Kidney glomerular epithelial cell (primary cell): ENCODE measurements around the gene RNASEH2C.
"Not testable (repeated sequence)": the region's sequence is repeated elsewhere in the genome, so short reads cannot be mapped to it uniquely, and the experiment has no call there.

Experiments used
- DNase-seq: peaks from one replicate; lab custom pipeline; 2025; lab: John Stamatoyannopoulos, UW

RNASEH2C gene

GRCh38 chr11:65720211-65720934 lies at the start of gene RNASEH2C:
Gene RNASEH2C (minus strand): TSS chr11:65720798. CDS start chr11:65720758, 40 bp downstream.
- DNase-seq, result peak; percentile 64

DNA sequence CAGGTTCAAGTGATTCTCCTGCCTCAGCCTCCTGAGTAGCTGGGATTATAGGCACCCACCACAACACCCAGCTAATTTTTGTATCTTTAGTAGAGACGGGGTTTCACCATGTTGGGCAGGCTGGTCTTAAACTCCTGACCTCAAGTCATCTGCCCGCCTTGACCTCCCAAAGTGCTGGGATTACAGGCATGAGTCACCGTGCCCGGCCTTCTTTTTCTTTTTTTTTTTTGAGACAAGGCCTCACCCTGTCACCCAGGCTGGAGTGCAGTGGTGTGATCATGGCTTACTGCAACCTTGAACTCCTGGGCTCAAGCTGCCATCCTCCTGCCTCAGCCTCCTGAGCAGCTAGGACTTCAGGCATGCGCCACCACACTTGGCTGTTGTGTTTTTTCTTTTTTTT lies 47.2 kb upstream of the RNASEH2C start:
- not testable (repeated sequence) for DNase-seq

DNA sequence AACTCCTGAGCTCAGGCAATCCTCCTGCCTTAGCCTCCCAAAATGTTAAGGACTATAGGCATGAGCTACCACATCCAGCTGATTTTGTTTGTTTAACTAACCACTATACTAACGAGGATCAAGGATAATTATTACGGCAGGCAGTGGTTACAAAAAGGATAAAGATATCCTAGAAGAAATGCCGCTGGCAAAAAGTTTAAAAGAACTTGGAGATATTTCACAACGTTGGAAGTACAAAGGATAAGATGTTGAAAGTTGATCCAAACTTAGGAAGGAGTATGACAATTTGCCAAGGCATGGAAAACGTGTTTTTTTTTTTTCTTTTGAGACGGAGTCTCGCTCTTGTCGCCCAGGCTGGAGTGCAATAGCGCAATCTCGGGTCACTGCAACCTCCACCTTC lies 46.8 kb upstream of the RNASEH2C start:
- DNase-seq, result no peak

GRCh38 chr11:65766535-65766934 lies 45.9 kb upstream of the RNASEH2C start:
- no peak for DNase-seq

DNA sequence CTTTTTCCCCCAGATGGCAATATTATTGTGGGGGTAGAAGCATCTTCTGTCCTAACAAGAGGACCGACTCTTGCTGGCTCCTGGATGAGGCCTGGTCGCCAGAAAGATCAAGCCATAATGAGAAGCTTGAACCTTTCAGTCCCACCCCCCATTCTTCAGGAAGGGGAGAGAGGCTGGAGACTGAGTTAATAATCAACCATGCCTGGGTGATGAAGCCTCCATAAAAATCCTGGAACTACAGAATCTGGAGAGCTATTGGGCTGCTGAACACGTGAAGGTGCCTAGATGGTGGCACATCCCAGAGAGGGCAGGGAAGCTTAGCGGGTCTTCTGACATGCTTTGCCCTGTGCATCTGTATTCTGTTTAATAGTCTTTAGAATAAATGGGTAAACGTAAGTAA lies 43.8 kb upstream of the RNASEH2C start:
- no peak for DNase-seq

DNA sequence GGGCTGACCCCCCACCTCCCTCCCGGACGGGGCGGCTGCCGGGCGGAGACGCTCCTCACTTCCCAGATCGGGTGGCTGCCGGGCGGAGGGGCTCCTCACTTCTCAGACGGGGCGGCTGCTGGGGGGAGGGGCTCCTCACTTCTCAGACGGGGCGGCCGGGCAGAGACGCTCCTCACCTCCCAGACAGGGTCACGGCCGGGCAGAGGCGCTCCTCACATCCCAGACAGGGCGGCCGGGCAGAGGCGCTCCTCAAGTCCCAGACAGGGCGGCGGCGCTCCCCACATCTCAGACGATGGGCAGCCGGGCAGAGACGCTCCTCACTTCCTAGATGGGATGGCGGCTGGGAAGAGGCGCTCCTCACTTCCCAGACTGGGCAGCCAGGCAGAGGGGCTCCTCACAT lies 42.2 kb upstream of the RNASEH2C start:
- DNase-seq, result not testable (repeated sequence)

GRCh38 chr11:65762169-65762568 lies 41.6 kb upstream of the RNASEH2C start:
- DNase-seq, result not testable (repeated sequence)

DNA sequence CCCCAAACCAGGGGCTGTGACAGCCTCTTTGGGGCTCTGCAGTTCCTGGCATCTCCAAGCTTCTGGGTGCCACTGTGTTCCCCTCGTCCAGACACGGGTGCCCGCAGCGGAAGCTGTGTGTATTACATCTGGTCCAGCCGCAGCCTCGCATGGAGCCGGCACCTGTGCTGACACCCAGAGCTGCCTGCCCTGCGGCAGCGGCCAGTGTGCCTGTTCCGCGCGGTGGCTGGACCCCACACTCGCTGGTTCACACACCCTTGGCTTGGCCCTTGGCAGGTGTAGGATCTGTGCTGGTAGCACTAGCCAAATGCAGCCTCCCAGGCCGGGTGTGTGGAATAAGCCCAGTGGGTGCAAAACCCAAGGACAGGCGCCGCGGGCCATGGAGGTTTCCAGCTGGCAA lies 24.5 kb upstream of the RNASEH2C start:
- DNase-seq, result no peak

- DNase-seq, result no peak
Measured at GRCh38 chr11:65744699-65745042, 24.1 kb upstream of the RNASEH2C start.

GRCh38 chr11:65744026-65744698 lies 23.6 kb upstream of the RNASEH2C start:
- DNase-seq, result no peak

- no peak for DNase-seq
Measured at GRCh38 chr11:65743681-65744025, 23.1 kb upstream of the RNASEH2C start.

DNA sequence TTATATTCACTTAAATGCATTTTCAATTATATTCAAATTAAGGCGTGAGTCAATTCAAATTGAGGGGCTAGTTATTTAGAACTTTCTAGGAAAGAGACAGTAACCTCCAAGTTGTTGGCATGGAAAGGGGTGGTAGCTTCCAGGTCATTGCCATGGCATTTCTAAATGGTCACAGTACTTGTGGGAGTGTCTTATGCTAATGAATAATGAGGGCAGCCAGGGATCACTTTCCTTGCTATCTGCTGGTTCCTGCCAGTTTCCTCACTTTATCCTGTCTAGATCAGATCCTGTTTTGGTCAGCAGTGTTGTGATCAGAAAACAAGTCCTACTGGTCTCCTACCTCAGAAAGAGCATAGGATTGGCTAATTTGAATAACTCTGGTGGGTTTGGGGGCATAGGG lies 21.8 kb upstream of the RNASEH2C start:
- DNase-seq, result no peak

GRCh38 chr11:65741185-65741584 lies 20.6 kb upstream of the RNASEH2C start:
- DNase-seq, result no peak

- no peak for DNase-seq
Measured at GRCh38 chr11:65739022-65739421, 18.4 kb upstream of the RNASEH2C start.

DNA sequence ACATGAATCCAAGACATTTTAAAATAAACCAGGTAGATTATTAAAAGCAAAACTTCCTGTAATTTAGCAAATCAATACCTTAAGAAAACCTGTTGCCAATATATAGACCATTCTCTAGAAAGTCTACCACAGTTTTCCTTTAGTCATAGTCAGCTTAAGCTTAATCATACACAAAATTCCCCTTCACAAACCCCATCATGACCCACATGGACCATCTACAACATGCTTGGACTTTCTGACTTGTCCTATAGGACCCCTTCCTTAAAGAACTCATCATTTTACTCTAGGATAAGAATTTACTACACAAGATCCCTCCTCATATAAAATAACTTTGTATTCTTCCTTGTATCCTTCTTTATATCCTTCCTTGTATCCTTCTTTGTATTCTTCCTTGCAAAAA lies 16.2 kb upstream of the RNASEH2C start:
- no peak for DNase-seq

- not testable (repeated sequence) for DNase-seq
Measured at GRCh38 chr11:65735111-65735510, 14.5 kb upstream of the RNASEH2C start.

DNA sequence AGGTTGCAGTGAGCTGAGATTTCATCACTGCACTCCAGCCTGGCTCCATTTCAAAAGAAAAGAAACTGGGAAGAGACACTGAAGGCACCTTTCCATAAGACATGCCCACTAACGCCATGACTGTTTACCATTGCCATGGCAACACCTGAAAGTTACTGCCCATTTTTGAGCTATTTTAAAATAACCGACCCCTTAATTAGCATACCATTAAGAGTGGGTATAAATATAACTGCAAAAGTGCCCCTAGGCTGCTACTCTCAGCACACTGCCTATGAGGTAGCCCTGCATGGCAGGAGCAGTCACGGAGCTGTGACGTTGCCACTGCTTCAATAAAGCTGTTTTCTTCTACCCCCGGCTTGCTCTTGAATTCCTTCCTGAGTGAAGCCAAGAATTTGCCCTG lies 9.9 kb upstream of the RNASEH2C start:
- DNase-seq, result no peak

GRCh38 chr11:65727865-65728264 lies 7.3 kb upstream of the RNASEH2C start:
- no peak for DNase-seq

- DNase-seq, result no peak
Measured at GRCh38 chr11:65726660-65727059, 6.1 kb upstream of the RNASEH2C start.

- no peak for DNase-seq
Measured at GRCh38 chr11:65722261-65722660, 1.7 kb upstream of the RNASEH2C start.

GRCh38 chr11:65719871-65720210 lies 757 bp downstream of the RNASEH2C start:
- no peak for DNase-seq

GRCh38 chr11:65718964-65719492 lies 1.6 kb downstream of the RNASEH2C start:
- DNase-seq, result no peak

DNA sequence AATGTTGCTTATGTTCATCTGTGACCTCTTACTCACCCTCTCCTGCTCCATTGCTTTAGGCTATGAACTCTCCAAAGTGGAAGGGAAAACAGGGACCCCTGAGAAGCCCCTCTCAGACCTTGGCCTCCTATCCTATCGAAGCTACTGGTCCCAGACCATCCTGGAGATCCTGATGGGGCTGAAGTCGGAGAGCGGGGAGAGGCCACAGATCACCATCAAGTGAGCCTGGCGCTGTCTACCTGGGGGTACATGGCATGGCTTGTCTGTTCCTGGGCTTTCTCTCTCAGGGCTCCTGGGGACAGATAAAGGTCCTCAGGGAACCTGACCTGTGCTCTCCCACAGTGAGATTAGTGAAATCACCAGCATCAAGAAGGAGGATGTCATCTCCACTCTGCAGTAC lies 2.1 kb downstream of the RNASEH2C start:
- no peak for DNase-seq

DNA sequence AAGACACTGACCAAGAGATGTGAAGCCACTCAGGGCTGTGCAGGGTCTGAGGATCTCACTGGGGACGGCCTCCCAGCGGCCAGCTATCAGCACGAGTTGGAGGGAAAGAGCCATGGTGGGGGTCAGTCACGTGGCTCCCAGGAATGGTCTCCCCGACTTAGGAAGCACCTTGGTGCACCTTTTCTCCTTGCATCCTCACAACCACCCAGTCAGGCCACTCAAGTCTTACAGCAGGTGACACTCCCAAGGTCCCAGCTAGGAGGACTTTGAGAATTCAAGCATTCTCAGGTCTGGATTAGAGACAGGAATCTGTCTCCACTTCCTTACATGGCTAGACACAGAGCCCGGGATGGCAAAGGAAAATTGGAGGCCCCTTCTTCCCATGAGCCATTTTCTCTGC lies 2.7 kb downstream of the RNASEH2C start:
- DNase-seq, result no peak
